ENCODE results near the gene MTG2. TPM values are rescaled to one million over a fixed set of nuclear protein-coding genes. Genes with fewer than 3 reads are reported as not detected.

Gene MTG2
- total RNA-seq, 1 donor from 2014 or later: 25.2 TPM

DNA sequence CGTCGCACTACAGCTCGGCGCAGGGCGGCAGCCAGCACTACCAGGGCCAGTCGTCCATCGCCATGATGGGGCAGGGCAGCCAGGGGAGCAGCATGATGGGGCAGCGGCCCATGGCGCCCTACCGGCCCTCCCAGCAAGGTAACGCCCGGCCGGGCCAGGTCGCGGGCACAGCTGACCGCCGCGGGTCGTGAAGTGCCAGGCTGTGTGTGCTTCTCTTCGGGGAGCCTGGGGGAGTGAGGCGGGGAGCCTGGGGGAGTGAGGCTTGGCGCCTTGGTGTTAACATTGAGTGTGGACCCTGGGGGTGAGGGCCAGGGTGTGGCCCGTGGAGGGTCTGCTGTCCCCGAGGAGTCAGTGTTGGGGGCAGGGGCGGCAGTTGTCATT, 19.4 kb upstream of the MTG2 start:
- DNase-seq (ENCODE audit: low read depth): no peak

DNA sequence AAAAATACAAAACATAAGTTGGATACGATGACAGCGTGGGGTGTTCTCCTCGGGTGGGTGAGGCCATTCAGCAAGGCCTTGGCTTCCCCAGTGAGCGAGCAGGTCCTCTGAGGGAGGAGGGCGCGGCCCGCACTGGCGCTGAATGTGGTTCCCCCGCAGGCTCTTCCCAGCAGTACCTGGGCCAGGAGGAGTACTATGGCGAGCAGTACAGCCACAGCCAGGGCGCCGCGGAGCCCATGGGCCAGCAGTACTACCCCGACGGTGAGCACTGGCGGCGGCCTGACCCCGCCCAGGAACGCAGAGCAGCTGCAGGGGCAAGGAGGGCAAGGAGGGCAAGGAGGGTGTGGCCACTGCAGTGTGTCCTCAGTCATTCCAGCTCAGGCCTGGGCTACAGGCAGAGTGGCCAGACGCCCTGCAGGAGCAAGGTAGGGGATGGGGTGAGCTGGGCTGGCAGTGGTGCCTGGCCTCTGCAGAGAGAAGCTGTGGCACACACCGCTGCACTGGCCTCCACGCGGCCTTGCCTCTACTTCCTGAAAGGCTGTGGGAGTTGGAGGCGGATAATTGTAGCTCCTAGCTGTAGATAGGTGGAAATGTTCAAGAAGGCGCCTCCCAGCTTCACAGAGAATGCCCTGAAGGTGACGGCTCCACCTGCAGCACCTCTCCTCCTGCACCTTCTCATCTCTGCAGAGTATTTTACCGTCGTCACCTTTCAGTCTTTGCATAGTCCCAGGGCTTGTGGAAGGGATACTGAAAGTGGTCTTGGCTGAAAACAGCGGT, 18.7 kb upstream of the MTG2 start:
- DNase-seq (ENCODE audit: low read depth): no peak

DNA sequence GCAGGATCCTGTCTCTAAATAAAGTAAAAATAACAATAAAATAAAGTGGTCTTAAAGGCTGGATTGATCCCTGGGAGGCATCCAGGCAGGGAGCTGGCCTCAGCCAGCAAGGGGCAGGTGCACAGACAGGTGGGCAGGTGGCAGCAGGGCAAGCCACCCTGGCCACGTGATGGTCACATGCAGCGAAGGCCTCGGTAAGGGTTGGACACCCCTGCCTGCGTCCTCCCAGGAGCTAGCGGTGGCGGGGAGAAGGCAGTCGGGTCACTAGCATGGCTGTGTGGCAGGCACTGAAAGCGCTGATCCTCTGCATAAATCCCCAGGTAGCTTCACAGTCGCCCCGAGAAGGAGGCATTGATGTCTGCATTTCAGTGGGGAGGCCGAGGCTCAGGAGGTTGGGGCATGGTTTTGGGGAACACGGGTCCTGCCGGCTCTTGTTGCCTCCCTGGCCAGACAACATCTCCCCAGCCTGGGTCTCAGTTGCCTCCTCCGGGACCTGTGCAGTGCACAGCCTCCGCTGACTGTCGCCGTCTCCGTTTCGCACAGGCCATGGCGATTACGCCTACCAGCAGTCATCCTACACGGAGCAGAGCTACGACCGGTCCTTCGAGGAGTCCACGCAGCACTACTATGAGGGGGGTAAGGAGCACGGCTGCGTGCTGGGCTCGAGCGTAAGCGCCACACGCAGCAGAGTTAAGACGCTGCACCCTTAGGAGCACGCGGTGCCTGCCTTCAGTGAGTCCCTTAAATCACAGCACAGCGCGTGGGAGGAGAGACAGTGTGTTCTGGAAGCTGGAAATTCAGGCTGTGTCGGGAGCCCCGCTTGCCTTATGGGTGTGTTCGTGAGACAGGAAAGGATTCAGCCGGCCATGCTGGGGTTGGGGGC, 17.7 kb upstream of the MTG2 start:
- DNase-seq (ENCODE audit: low read depth): no peak

DNA sequence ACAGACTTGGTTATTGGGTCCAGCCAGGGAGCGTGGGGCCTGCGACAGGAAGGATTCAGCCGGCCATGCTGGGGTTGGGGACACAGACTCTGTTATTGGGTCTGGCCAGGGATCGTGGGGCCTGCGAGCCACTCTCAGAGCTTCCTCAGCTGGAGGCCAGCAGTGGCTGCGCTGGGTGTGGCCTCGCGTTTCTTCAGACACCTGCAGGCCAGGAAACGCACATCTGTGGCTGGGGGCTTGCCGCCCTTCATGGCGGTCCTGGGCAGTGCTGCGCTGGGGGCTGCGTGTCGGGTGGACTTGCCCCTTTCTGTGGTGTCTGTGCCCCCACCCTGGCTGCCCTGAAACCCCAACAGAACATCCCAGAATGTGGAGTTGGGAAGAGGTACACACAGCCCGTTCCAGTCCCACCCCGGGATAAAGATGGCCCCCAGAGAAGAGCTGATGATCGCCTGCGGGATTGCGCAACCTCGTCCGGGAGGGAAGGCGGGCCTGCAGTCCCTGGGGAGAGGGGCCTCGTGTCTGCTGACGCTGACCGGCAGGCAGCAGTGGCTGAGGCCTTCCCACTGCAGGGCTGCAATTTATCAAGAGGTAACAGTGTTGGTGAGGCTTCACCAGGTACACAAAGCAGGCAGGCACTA, 16.9 kb upstream of the MTG2 start:
- no peak for DNase-seq (ENCODE audit: low read depth)

DNA sequence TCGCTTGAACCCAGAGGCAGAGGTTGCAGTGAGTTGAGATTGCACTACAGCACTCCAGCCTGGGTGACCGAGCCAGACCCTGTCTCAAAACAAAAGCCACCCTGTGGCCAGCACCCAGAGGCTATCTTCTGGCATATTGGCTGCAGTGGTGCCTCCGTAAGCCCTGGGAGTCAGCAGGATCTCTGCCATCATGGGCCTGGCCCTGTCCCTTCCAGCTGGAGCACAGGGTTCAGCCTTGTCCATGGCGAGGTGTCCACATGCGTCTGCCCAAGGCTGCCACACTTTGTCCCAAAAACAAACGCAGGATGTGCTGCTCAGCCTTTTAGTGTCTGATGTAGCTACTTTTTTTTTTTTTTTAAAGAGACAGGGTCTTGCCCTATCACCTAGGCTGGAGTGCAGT, 15.4 kb upstream of the MTG2 start:
- DNase-seq (ENCODE audit: low read depth): no peak

DNA sequence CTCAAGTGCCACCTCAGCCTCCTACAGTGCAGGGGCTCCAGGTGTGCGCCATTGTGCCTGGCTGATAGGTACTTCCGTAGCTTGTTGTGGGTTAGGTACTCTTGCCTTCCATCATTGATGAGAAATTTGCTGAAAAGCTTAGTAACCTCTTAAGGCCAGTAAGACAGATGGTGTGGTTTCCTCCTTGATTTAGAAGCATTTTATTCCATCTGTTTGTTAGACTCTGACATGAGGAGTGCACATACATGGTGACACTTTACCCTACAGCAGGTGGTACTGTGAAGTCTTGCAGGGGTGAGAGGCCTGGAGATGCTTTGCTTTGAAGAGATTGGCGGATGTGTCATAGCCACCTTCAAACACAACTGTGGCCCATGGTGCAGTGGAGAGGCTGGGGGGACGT, 14.8 kb upstream of the MTG2 start:
- no peak for DNase-seq (ENCODE audit: low read depth)

DNA sequence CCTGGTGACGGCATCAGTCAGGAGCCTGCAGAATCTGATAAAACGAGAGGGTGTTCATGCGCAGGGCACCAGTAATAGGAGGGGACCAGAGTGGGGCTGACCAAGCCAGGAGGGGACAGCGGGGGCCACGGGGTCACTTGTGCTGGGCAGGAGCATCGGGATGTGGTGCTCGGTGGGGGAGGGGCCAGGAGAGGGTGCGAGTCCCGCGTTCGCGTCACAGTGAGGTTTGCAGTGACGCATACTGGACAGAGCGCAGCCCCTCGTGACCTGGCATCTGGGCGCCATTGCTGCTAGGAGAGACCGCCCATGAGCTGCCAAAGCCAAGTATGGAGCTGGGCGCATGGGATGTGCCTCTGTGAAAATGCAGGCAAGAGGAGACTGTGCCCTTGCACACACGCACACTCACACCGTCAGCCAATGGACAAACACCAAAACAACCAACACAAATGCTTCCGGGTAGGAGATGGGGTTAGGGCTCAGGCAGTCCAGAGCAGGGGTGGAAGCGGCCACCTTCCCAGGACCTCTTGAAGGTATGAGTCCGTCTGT, 13.9 kb upstream of the MTG2 start:
- no peak for DNase-seq (ENCODE audit: low read depth)

DNA sequence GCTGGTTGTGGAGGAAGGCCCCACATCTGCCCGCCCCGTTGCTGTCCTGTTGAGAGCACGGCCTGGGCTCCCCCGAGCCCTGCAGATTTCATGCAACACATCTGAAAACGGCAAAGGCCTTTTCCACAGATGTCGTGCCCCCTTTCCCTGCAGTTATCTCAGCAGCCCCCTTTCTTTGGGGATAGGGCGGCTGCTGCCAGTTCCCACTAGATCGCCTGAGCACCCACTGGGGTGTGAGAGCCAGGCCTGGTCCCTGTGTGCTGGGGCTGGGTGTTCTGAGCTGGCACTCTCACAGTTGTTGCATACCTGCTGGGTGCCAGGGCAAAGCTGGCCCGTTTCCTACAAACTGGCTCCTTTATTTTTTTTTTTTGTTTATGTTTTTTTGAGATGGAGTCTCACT, 12.3 kb upstream of the MTG2 start:
- no peak for DNase-seq (ENCODE audit: low read depth)

DNA sequence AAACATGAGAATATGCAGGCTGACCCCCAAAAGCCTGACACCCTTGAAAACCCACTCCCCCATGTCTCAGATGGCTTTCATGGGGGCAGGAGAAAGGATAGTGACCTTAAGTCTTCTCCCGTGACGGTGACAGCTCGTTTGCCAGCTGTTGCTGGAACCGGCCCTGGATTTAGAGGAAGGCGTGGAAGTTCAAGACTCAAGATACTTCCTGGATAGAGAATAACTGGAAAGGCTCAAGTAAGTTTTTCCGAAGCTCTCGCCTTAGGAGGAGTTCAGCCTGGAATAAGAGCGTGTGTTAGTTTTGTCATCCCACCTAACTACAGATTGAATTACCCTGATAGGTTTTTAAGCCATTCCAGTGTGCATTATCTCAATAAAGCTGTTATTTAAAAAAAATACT, 11.6 kb upstream of the MTG2 start:
- DNase-seq (ENCODE audit: low read depth): no peak

DNA sequence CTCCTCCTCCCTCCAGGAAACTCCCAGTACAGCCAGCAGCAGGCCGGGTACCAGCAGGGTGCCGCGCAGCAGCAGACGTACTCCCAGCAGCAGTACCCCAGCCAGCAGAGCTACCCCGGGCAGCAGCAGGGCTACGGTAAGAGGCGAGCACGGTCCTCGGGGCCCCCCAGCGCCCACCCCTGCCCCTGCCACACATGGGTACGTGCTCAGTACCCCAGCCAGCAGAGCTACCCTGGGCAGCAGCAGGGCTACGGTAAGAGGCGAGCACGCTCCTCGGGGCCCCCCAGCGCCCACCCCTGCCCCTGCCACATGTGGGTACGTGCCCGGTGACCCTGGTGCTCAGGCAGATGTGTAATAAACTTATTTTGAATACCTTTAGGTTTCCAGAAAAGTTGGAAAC, 10.2 kb upstream of the MTG2 start:
- no peak for DNase-seq (ENCODE audit: low read depth)

DNA sequence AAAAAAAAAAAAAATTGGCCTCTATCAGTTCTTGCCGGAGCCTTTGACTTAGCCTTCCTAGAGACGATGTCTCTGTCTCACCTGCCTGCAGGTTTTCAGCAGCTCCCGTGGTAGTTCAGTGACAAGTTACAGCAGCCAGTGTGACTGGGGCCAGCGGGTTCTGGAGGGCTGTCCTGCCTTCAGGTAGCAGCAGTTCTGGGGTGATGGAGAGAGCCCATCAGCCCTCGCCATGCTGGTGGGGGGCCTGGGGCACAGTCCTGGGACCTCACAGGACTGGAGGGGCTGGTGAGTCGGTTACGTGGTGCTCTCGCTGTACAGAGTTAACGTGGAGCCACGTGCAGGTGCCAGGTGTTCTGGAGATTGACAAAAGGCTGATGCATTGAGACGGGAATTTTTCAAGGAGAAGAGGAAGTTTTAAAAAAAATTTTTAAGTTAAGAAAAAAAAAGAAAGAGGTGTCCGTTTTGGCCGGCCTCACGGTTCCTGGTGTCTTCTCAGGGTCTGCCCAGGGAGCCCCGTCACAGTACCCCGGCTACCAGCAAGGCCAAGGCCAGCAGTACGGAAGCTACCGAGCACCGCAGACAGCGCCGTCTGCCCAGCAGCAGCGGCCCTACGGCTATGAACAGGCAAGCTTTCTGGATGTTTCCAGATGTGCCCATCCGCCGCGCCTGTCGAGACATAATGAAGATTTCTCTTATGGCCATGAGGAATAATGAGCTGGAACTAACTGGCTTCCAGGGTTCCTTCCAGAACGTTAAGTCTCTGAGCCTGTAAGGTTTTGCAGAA, 8.6 kb upstream of the MTG2 start:
- no peak for DNase-seq (ENCODE audit: low read depth)

DNA sequence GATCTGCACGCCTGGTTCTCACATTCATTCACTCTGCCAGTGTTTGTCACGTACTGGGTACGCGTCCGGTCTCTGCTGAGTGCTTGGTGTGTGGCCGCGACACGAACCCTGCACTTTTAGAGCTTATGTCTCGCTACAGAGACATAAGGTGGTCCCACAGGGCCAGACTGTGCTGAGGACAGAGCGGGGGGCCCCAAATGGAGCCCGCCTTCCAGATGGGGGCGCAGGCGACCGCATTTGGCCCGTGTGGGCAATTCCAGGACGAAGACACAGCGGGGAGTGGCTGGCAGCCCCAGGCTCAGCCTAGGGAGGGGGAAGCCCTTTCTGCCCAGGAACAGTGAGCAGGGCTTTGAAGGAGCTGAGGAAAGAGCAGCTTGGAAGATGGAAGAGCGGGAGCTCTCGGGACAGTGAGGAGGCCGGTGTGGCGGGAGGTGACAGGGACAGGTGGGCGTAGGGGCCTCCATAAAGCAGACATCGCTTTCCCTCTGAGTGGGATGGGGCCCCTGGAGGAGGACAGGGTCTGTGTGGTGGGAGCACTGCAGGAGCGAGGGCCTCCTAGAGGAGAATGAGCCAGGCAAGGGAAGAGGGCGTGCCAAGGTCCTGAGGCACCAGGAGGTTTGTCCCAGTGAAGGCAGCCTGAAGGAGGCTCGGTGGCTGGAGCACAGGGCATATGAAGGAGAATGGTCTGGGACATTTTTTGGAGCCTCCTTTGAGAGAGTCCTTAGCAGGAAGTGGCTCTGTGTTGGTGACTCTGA, 7.8 kb upstream of the MTG2 start:
- no peak for DNase-seq (ENCODE audit: low read depth)

DNA sequence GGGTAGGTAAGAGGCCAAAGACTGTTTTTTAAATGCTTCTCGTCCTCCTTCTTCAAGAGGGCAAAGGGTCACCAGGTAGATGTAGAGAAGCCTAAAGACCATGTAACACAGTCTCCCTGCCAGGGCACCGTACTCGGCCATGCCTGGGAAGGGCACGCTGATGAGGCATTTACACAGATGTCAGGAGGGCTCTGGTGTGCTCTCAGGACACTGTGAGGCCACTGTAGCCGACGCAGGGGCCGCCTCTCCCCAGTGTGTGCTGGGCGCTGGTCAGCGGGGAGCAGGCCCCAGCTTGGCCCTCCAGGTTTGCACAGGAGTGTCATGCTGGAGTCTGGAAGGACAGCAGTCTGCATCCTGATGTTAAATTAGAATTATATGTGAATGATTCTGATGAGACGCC, 7.1 kb upstream of the MTG2 start:
- no peak for DNase-seq (ENCODE audit: low read depth)

DNA sequence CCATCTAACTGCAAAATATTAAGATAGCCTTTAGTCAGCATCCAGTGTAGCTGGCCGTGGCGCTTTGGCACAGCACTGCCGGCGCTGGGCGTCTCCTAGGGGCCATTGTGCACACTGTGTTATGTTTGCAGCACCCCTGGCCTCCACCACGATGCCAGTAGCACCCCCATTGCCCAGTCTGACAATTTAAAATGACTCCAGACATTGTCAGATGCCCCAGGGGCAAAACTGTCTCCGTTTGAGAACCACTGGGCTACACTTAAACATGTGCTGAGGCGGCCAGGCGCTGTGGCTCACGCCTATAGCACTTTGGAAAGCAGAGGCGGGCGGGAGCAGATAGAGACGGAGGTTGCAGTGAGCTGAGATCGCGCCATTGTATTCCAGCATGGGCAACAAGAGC, 6.0 kb upstream of the MTG2 start:
- no peak for DNase-seq (ENCODE audit: low read depth)

DNA sequence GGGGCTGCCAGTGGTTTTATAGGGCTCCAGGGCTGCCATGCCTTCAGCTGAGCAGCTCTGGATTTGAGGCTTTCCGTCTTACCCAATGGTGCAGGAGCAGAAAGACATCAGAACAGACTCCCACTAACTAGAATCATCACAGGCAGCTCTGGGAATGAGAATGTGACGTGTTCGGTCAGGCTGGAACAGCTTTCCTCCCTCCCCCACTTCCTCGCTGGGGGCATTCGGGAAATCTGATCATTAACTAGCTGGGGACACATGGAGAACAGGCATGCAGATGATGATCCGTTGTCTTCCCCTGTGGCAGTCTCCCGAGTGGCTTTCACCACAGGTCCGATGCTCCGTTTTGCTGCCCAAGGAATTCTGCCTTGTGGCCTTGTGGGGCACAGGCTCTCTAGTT, 5.5 kb upstream of the MTG2 start:
- no peak for DNase-seq (ENCODE audit: low read depth)

DNA sequence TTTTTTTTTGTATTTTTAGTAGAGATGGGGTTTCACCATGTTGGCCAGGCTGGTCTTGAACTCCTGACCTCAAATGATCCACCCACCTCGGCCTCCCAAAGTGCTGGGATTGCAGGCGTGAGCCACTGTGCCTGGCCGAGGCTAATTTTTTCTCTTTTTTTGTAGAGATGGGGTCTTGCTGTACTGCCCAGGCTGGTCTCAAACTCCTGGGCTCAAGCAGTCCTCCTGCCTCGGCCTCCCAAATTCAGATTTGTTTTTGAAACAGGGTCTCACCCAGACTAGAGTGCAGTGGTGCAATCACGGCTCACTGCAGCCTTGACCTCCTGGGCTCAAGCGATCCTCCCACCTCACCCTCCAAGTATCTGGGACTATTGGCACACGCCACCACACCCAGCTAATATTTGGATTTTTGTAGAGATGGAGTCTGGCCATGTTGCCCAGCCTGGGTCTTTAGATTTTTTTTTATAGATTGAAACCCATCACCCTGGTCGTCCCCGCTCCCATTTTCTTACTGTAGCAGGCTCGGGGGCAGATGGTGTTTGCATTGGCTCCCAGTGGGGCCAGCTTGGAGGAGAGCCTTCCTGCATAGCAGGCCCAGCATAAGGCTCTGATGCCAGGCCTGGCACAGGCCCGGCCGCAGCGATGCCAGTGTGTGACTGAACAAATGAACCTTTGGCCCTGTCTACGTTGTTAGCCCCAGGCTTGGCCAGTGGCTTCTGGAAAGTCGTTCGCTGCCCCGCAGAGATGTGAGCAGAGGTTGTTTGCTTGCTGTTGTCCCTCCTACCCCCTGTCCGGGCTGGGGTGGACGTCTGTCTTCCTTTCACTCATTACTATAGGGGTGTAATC, 4.3 kb upstream of the MTG2 start:
- no peak for DNase-seq (ENCODE audit: low read depth)

DNA sequence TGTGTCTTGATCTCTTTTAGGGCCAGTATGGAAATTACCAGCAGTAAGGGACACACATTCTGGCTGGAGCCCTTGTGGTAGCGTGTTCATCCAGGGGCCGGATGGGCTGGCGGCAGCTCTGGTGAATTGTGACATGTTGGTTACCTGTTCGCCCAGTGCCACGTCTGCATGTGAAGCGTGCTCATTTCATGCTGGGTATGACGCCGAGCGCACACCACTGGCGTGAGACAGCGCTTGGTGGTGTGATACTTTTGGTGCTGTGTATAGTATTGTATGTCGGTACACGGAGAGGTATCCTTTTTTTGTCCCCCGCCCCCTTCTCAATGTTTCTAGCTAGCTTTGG, 3.7 kb upstream of the MTG2 start:
- DNase-seq (ENCODE audit: low read depth): no peak

DNA sequence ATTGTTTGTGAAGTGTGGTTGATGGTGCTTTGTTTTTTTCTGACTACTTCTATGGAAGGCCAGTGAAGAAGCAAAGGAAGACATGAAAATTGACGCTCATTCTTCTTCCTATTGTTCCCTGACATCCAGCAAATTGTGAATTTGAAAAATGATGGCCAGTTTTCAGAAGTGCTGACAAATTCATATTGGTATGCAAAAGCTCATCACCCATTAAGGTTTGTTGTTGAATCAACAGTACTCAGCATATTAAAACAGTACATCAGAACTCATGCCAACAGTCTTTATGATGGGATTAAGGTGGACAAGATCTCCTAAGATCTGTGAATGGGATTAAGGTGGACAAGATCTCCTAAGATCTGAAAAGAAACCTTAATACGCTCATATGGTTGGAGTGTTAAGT, 1.0 kb upstream of the MTG2 start:
- DNase-seq (ENCODE audit: low read depth): no peak

DNA sequence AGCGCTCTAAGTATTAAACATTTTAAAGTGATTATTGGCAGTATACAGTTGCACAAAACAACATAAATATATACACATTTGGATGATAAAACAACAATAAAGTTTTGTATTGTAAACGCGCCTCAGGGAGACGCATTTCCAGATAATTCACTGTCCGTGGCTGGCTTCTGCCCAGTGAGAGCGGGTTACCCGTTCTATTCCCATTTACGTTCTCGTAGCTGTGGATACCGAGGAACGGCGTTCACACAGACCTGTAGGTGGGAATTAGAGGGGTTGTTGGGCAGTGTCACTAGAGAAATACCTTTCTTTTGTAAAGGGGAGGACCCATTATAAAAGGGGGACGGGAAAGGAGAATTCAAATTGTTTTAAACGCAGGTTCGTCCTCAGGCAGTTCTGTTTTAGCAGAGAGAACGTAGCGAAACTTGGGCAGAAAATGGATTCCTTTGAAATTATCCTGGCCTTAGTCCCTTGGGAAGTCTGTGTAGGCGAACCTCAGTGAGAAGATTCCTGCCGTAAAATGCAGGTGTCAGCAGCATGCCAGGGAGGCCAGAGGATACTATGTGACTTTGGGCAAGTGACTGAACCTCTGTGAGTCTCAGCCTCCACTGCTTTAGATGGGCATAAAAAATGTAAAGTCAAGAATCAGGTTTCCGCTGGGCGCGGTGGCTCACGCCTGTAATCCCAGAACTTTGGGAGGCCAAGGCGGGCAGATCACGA, 756 bp downstream of the MTG2 start:
- DNase-seq (ENCODE audit: low read depth): no peak

DNA sequence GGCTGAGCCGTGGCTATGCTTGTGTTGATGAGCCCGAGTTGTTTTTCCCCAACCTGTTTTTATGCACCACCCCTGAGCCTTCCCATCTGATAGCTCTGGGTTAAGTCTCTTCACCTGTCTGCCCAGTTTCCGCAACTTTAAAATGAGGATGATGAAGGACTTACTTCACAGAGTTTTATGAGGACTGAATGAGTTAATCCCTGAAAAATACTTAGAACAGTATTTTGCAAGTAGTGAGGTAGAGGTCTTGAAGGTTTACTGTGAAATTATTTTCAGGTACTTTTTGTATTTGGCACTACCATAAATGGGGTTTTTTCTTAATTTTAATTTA, 3.2 kb downstream of the MTG2 start:
- DNase-seq (ENCODE audit: low read depth): no peak
